SK-N-SH (cell line): ENCODE results near the gene FCRL5. TPM values are rescaled to one million over a fixed set of nuclear protein-coding genes. Genes with fewer than 3 reads are reported as not detected.

Experiments used
- CTCF ChIA-PET: fragments of 300-600, 350-600 bp; formaldehyde crosslinking; extraction: SDS; loops from one replicate; lab custom pipeline; 2021; lab: Yijun Ruan, JAX
- POLR2A ChIA-PET: fragments of 350-600 bp; sonication (Branson Sonifier 250); formaldehyde crosslinking; extraction: SDS; loops from one replicate; lab custom pipeline; 2020; ENCODE audit warnings: antibody characterized with exemption, inconsistent platforms; lab: Yijun Ruan, JAX
- DNase-seq: peaks from one replicate; pipeline ENCODE4 v3.0.0; 2012
- H2AFZ ChIP-seq: fragments of 200-600 bp; sonication (generic); 2 replicates; pipeline ENCODE4 v1.8.1; 2016; ENCODE audit warnings: antibody characterized with exemption, mild to moderate bottlenecking, low read depth
- H3F3A ChIP-seq: fragments of 200-600 bp; sonication (generic); replicated peaks from 2 replicates; pipeline ENCODE3; 2016; ENCODE audit warnings: antibody characterized with exemption, mild to moderate bottlenecking; ENCODE audit not compliant: insufficient read depth
- H3K27ac ChIP-seq, 2 experiments: fragments of 200-500 bp in 1 of 2; fragments of 200-600 bp in 1 of 2; sonication (Bioruptor generic) in 1 of 2; sonication (generic), shearing (Covaris generic) in 1 of 2; 2 replicates each; pipeline versions ENCODE4 v1.5.1 to v1.6.1; 2014 to 2016; ENCODE audit warnings: low read depth in 2 of 2, inconsistent platforms in 1 of 2, low read length in 1 of 2, mild to moderate bottlenecking in 1 of 2, mixed read lengths in 1 of 2
- H3K27me3 ChIP-seq: fragments of 200-600 bp; sonication (generic), shearing (Covaris generic); 2 replicates; pipeline ENCODE4 v1.6.1; 2016; ENCODE audit warnings: mixed run types; ENCODE audit not compliant: insufficient read depth
- H3K36me3 ChIP-seq, 2 experiments: fragments of 200-500 bp in 1 of 2; fragments of 200-600 bp in 1 of 2; sonication (Bioruptor generic) in 1 of 2; sonication (generic) in 1 of 2; replicated peaks in 1 of 2; 2 replicates each; pipeline versions ENCODE3 to v1.5.1; 2014 to 2016; ENCODE audit warnings: low read length in 1 of 2, mild to moderate bottlenecking in 1 of 2; ENCODE audit not compliant: insufficient read depth in 2 of 2, control insufficient read depth in 1 of 2
- H3K4me1 ChIP-seq, 2 experiments: fragments of 200-500 bp in 1 of 2; fragments of 200-600 bp in 1 of 2; sonication (Bioruptor generic) in 1 of 2; sonication (generic), shearing (Covaris generic) in 1 of 2; 2 replicates each; pipeline versions ENCODE4 v1.5.1 to v1.6.1; 2014 to 2016; ENCODE audit warnings: low read depth in 1 of 2, low read length in 1 of 2, mixed run types in 1 of 2; ENCODE audit not compliant: insufficient read depth in 2 of 2, control insufficient read depth in 1 of 2
- H3K4me2 ChIP-seq: fragments of 200-600 bp; sonication (generic), shearing (Covaris generic); 2 replicates; pipeline ENCODE4 v1.6.1; 2017; ENCODE audit warnings: mixed run types
- H3K4me3 ChIP-seq, 2 experiments: fragments of 200-500 bp in 1 of 2; fragments of 200-600 bp in 1 of 2; sonication (Bioruptor generic) in 1 of 2; sonication (generic), shearing (Covaris generic) in 1 of 2; 2 replicates each; pipeline versions ENCODE4 v1.5.1 to v1.8.1; 2014 to 2016; ENCODE audit warnings: low read depth in 2 of 2, inconsistent platforms in 1 of 2, low read length in 1 of 2, mild to moderate bottlenecking in 1 of 2, mixed read lengths in 1 of 2, moderate library complexity in 1 of 2
- H3K79me2 ChIP-seq: fragments of 200-600 bp; sonication (generic); 2 replicates; pipeline ENCODE4 v1.8.1; 2017; ENCODE audit warnings: mild to moderate bottlenecking; ENCODE audit not compliant: insufficient read depth
- H3K9ac ChIP-seq: fragments of 200-600 bp; sonication (generic); 2 replicates; pipeline ENCODE4 v1.6.1; 2017; ENCODE audit warnings: mixed run types
- H3K9me2 ChIP-seq: fragments of 200-600 bp; sonication (generic); 2 replicates; pipeline ENCODE4 v1.6.1; 2017; ENCODE audit warnings: mixed run types
- H3K9me3 ChIP-seq: fragments of 200-600 bp; sonication (generic); 2 replicates; pipeline ENCODE4 v1.6.1; 2017; ENCODE audit warnings: mixed run types, mild to moderate bottlenecking, moderate library complexity
- H4K20me1 ChIP-seq: fragments of 200-600 bp; sonication (generic); 2 replicates; pipeline ENCODE4 v1.6.1; 2017; ENCODE audit warnings: mild to moderate bottlenecking, mixed run types; ENCODE audit not compliant: insufficient read depth
- FOSL2 ChIP-seq: IDR thresholded peaks from 2 replicates; pipeline ENCODE4 v1.4.0; 2012; ENCODE audit warnings: low read depth, mild to moderate bottlenecking, moderate library complexity, borderline replicate concordance
- JUND ChIP-seq: IDR thresholded peaks from 2 replicates; pipeline ENCODE4 v1.4.0; 2012
- RXRA ChIP-seq: IDR thresholded peaks from 2 replicates; pipeline ENCODE4 v1.4.0; 2012; ENCODE audit warnings: low read depth, mild to moderate bottlenecking, borderline replicate concordance
- TAF1 ChIP-seq: IDR thresholded peaks from 2 replicates; pipeline ENCODE4 v1.6.1; 2012; ENCODE audit warnings: low read depth, mild to moderate bottlenecking, low read length, moderate library complexity, borderline replicate concordance
- YY1 ChIP-seq: IDR thresholded peaks from 2 replicates; pipeline ENCODE4 v1.4.0; 2012; ENCODE audit warnings: low read depth, mild to moderate bottlenecking
- WGBS: methylation state at CpG from one replicate; pipeline ENCODE4 v1.1.6; 2017; ENCODE audit warnings: low lambda C conversion rate; 5-methylcytosine and 5-hydroxymethylcytosine counted together
- polyA plus RNA-seq, 3 experiments: library from polyadenylated mRNA; depleted of rRNA; stranded (reverse); fragments of >200 nt; gene quantifications; 2 replicates each; pipeline ENCODE4 v1.2.3, GENCODE V29; 2012
- TF ChIP-seq, protein P1 (sequence below): IDR thresholded peaks from 2 replicates; pipeline ENCODE4 v1.6.1; 2012; ENCODE audit warnings: mild to moderate bottlenecking, low read depth, low read length, moderate library complexity
- TF ChIP-seq, protein P2 (sequence below): fragments of 200-600 bp; sonication (generic); IDR thresholded peaks from 2 replicates; pipeline ENCODE4 v1.6.1; 2017; ENCODE audit warnings: antibody characterized with exemption, mild to moderate bottlenecking, moderate library complexity

Gene FCRL5
- polyA plus RNA-seq, 1 of the 3 experiments (the other 2 are of a cell fraction): not detected

DNA sequence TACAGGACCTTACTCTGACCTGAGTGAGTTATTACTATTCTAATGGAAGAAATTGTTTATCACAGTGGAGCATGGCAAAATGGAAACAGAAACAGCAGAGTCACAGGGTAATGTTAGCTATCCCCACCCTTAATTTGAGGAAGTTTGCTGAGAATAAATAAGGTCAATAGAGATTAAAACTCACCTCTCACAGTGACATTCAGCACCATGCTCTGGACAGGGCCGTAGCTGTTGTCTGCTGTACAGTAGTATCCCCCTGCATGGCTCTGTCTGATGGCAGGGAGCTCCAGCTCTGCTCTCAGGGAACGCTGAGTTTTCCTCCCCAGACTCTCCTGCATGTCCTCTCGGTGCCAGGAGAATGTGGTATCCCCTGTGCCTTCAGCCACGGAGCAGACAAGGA lies 33.7 kb upstream of the FCRL5 start:
- Histone ChIP-seq H3K9me2 (no peaks in the 10 kb centered on the region), H3K36me3 (no peaks in the 10 kb centered on the region), H3F3A (no peaks in the 10 kb centered on the region), H3K4me3 (no peak overlapping the region), H3K4me1 (no peaks in the 10 kb centered on the region), H3K4me2 (no peak overlapping the region), H4K20me1 (no peaks in the 10 kb centered on the region), H3K27ac (no peak overlapping the region), H3K9me3 (no peaks in the 10 kb centered on the region), H3K27me3 (peaks cover 7% of the 10 kb centered on the region; the same call in 1 of the 2 replicates), H3K79me2 (no peaks in the 10 kb centered on the region), H3K9ac (no peak overlapping the region), H2AFZ (no peak overlapping the region)
- CTCF ChIA-PET: interaction anchor here (1.2 kb wide), 1 partner anchor 105 kb away, joined by 3 read pairs; no protein-coding TSS in a partner anchor
- POLR2A ChIA-PET: no interaction called here
- WGBS: 0% methylated on average over 4 of the region's 4 CpGs
- TF ChIP-seq, protein P1, sequence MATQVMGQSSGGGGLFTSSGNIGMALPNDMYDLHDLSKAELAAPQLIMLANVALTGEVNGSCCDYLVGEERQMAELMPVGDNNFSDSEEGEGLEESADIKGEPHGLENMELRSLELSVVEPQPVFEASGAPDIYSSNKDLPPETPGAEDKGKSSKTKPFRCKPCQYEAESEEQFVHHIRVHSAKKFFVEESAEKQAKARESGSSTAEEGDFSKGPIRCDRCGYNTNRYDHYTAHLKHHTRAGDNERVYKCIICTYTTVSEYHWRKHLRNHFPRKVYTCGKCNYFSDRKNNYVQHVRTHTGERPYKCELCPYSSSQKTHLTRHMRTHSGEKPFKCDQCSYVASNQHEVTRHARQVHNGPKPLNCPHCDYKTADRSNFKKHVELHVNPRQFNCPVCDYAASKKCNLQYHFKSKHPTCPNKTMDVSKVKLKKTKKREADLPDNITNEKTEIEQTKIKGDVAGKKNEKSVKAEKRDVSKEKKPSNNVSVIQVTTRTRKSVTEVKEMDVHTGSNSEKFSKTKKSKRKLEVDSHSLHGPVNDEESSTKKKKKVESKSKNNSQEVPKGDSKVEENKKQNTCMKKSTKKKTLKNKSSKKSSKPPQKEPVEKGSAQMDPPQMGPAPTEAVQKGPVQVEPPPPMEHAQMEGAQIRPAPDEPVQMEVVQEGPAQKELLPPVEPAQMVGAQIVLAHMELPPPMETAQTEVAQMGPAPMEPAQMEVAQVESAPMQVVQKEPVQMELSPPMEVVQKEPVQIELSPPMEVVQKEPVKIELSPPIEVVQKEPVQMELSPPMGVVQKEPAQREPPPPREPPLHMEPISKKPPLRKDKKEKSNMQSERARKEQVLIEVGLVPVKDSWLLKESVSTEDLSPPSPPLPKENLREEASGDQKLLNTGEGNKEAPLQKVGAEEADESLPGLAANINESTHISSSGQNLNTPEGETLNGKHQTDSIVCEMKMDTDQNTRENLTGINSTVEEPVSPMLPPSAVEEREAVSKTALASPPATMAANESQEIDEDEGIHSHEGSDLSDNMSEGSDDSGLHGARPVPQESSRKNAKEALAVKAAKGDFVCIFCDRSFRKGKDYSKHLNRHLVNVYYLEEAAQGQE: peak; percentile 73; the same call in 1 of the 2 replicates
- no peak for TF ChIP-seq YY1
- TF ChIP-seq RXRA: no peak
- TF ChIP-seq JUND: no peak
- TF ChIP-seq, protein P2, sequence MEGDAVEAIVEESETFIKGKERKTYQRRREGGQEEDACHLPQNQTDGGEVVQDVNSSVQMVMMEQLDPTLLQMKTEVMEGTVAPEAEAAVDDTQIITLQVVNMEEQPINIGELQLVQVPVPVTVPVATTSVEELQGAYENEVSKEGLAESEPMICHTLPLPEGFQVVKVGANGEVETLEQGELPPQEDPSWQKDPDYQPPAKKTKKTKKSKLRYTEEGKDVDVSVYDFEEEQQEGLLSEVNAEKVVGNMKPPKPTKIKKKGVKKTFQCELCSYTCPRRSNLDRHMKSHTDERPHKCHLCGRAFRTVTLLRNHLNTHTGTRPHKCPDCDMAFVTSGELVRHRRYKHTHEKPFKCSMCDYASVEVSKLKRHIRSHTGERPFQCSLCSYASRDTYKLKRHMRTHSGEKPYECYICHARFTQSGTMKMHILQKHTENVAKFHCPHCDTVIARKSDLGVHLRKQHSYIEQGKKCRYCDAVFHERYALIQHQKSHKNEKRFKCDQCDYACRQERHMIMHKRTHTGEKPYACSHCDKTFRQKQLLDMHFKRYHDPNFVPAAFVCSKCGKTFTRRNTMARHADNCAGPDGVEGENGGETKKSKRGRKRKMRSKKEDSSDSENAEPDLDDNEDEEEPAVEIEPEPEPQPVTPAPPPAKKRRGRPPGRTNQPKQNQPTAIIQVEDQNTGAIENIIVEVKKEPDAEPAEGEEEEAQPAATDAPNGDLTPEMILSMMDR: no peak
- no peak for TF ChIP-seq TAF1
- no peak for DNase-seq

DNA sequence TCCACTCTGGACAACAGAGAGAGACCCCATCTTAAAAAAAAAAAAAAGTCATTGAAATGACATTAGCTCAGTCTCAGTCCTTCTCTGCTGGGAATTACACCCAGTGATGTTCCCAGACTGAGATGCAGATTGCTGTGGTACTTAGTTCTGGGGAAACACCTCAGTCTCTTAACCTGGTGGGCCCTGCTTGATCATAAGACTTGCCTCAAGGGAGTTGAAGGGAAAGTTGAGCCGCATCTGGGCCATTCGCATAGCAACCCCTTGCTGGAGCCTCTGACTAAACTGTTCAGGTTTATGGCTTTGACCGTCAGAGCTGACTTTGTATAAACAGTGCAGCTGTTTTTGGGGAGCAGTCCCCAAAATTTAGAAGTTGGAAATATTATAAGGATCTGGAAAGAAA lies 32.2 kb upstream of the FCRL5 start:
- no peaks in the 10 kb centered on the region for H3K9me3 ChIP-seq
- WGBS: 3% methylated on average over 3 of the region's 3 CpGs
- H3K4me3 ChIP-seq: no peak overlapping the region
- no peak overlapping the region for H3K9ac ChIP-seq
- no peaks in the 10 kb centered on the region for H3F3A ChIP-seq
- H3K36me3 ChIP-seq: no peaks in the 10 kb centered on the region
- H2AFZ ChIP-seq: no peak overlapping the region
- H3K79me2 ChIP-seq: no peaks in the 10 kb centered on the region
- POLR2A ChIA-PET: interaction anchor here (0.6 kb wide), 1 partner anchor 536 kb away, joined by 3 read pairs; no protein-coding TSS in a partner anchor
- peaks cover 7% of the 10 kb centered on the region; the same call in 1 of the 2 replicates for H3K27me3 ChIP-seq
- no peak for TF ChIP-seq FOSL2
- no peak overlapping the region for H3K4me2 ChIP-seq
- H4K20me1 ChIP-seq: no peaks in the 10 kb centered on the region
- no peak for DNase-seq
- H3K9me2 ChIP-seq: no peaks in the 10 kb centered on the region
- H3K27ac ChIP-seq: no peak overlapping the region
- no peaks in the 10 kb centered on the region for H3K4me1 ChIP-seq
- CTCF ChIA-PET: no interaction called here
